GM18519 (cell line): ENCODE data around the gene SH3RF3.

Experiments
- ATAC-seq: cut with Tn5 transposase; IDR thresholded peaks from one replicate; pipeline ENCODE4 v1.9.1; 2021; ENCODE audit warnings: mild to moderate bottlenecking, moderate library complexity; ENCODE audit not compliant: unreplicated experiment, low FRiP score

SH3RF3 gene

GRCh38 chr2:109295781-109296117 is 166.7 kb downstream of the SH3RF3 start:
- no peak for ATAC-seq

- ATAC-seq, result no peak
Measured at GRCh38 chr2:109297566-109298490, 168.8 kb downstream of the SH3RF3 start.

- no peak for ATAC-seq
Measured at GRCh38 chr2:109298851-109299250, 169.8 kb downstream of the SH3RF3 start.

GRCh38 chr2:109299536-109299935 is 170.5 kb downstream of the SH3RF3 start:
- ATAC-seq, result no peak

- ATAC-seq, result no peak
Measured at GRCh38 chr2:109300582-109300981, 171.6 kb downstream of the SH3RF3 start.

GRCh38 chr2:109301746-109302145 is 172.7 kb downstream of the SH3RF3 start:
- no peak for ATAC-seq

GRCh38 chr2:109302319-109302718 is 173.3 kb downstream of the SH3RF3 start:
- ATAC-seq, result no peak

GRCh38 chr2:109304242-109304641 is 175.2 kb downstream of the SH3RF3 start:
- no peak for ATAC-seq

GRCh38 chr2:109304731-109305470 is 175.9 kb downstream of the SH3RF3 start:
- no peak for ATAC-seq

- no peak for ATAC-seq
Measured at GRCh38 chr2:109305490-109306167, 176.6 kb downstream of the SH3RF3 start.

GRCh38 chr2:109306190-109306589 is 177.2 kb downstream of the SH3RF3 start:
- ATAC-seq, result no peak

- no peak for ATAC-seq
Measured at GRCh38 chr2:109311771-109312170, 182.8 kb downstream of the SH3RF3 start.

GRCh38 chr2:109312902-109313301 is 183.9 kb downstream of the SH3RF3 start:
- ATAC-seq, result no peak

- ATAC-seq, result no peak
Measured at GRCh38 chr2:109313343-109313742, 184.3 kb downstream of the SH3RF3 start.

GRCh38 chr2:109316091-109316490 is 187.1 kb downstream of the SH3RF3 start:
- ATAC-seq, result no peak

- ATAC-seq, result no peak
Measured at GRCh38 chr2:109317471-109318095, 188.6 kb downstream of the SH3RF3 start.

- no peak for ATAC-seq
Measured at GRCh38 chr2:109318150-109318948, 189.3 kb downstream of the SH3RF3 start.

- ATAC-seq, result no peak
Measured at GRCh38 chr2:109318949-109319342, 189.9 kb downstream of the SH3RF3 start.

- ATAC-seq, result no peak
Measured at GRCh38 chr2:109320195-109320922, 191.4 kb downstream of the SH3RF3 start.
